Measurements from ENCODE around the gene ZNF778.
"Not testable (repeated sequence)": the region's sequence is repeated elsewhere in the genome, so short reads cannot be mapped to it uniquely, and the experiment has no call there.

Gene ZNF778

GRCh38 chr16:89264800-89265550 lies 47.5 kb downstream of the ZNF778 start:
- Histone ChIP-seq H3K36me3 (ENCODE audit: insufficient read depth, low read length) (peaks cover 6% of the 10 kb centered on the region; the same call in 1 of the 2 replicates), H3K4me3 (ENCODE audit: low read length, poor library complexity, severe bottlenecking) (no peak overlapping the region), H3K79me2 (ENCODE audit: insufficient read depth, low read length) (no peaks in the 10 kb centered on the region), H4K20me1 (ENCODE audit: insufficient read depth, low read length, poor library complexity, severe bottlenecking) (no peaks in the 10 kb centered on the region), H3K4me1 (ENCODE audit: insufficient read depth, low read length, poor library complexity, severe bottlenecking) (no peaks in the 10 kb centered on the region), H3K27me3 (ENCODE audit: insufficient read depth, low read length, poor library complexity, severe bottlenecking) (no peaks in the 10 kb centered on the region), H3F3A (ENCODE audit: low read depth) (no peaks in the 10 kb centered on the region), H3K4me2 (ENCODE audit: low read depth, low read length, poor library complexity, severe bottlenecking) (no peak overlapping the region), H3K9ac (ENCODE audit: low read depth, low read length, poor library complexity, severe bottlenecking) (no peak overlapping the region), H3K9me2 (replicated peaks; ENCODE audit: low read depth, low read length) (no peaks in the 10 kb centered on the region), H3K9me3 (ENCODE audit: insufficient read depth, low read depth, low read length) (no peaks in the 10 kb centered on the region), H2AFZ (ENCODE audit: low read length) (no peak overlapping the region)
- TF ChIP-seq EZH2phosphoT487 (IDR thresholded peaks at IDR 0.05; ENCODE audit: borderline replicate concordance) (no peak), CTCF (conservative IDR thresholded peaks at IDR 0.05; ENCODE audit: low read length) (no peak)

- Histone ChIP-seq H3K4me3 (ENCODE audit: low read length, poor library complexity, severe bottlenecking) (no peak overlapping the region), H3K4me1 (ENCODE audit: insufficient read depth, low read length, poor library complexity, severe bottlenecking) (no peaks in the 10 kb centered on the region), H3K4me2 (ENCODE audit: low read depth, low read length, poor library complexity, severe bottlenecking) (no peak overlapping the region), H3K9me2 (replicated peaks; ENCODE audit: low read depth, low read length) (no peaks in the 10 kb centered on the region), H2AFZ (ENCODE audit: low read length) (no peak overlapping the region), H3K9ac (ENCODE audit: low read depth, low read length, poor library complexity, severe bottlenecking) (no peak overlapping the region), H3K36me3 (ENCODE audit: insufficient read depth, low read length) (peaks cover 6% of the 10 kb centered on the region; the same call in 1 of the 2 replicates), H3K9me3 (ENCODE audit: insufficient read depth, low read depth, low read length) (no peaks in the 10 kb centered on the region), H3F3A (ENCODE audit: low read depth) (no peaks in the 10 kb centered on the region), H3K27me3 (ENCODE audit: insufficient read depth, low read length, poor library complexity, severe bottlenecking) (no peaks in the 10 kb centered on the region), H3K79me2 (ENCODE audit: insufficient read depth, low read length) (no peaks in the 10 kb centered on the region), H4K20me1 (ENCODE audit: insufficient read depth, low read length, poor library complexity, severe bottlenecking) (no peaks in the 10 kb centered on the region)
- TF ChIP-seq EZH2phosphoT487 (IDR thresholded peaks at IDR 0.05; ENCODE audit: borderline replicate concordance) (no peak), CTCF (conservative IDR thresholded peaks at IDR 0.05; ENCODE audit: low read length) (no peak)
Observed at GRCh38 chr16:89265647-89266046, 48.1 kb downstream of the ZNF778 start.

- Histone ChIP-seq H3K4me3 (ENCODE audit: low read length, poor library complexity, severe bottlenecking) (no peak overlapping the region), H3K9me3 (ENCODE audit: insufficient read depth, low read depth, low read length) (no peaks in the 10 kb centered on the region), H3F3A (ENCODE audit: low read depth) (no peaks in the 10 kb centered on the region), H3K9ac (ENCODE audit: low read depth, low read length, poor library complexity, severe bottlenecking) (no peak overlapping the region), H3K4me2 (ENCODE audit: low read depth, low read length, poor library complexity, severe bottlenecking) (no peak overlapping the region), H3K9me2 (replicated peaks; ENCODE audit: low read depth, low read length) (no peaks in the 10 kb centered on the region), H2AFZ (ENCODE audit: low read length) (no peak overlapping the region), H3K36me3 (ENCODE audit: insufficient read depth, low read length) (peaks cover 6% of the 10 kb centered on the region; the same call in 1 of the 2 replicates), H3K79me2 (ENCODE audit: insufficient read depth, low read length) (no peaks in the 10 kb centered on the region), H3K27me3 (ENCODE audit: insufficient read depth, low read length, poor library complexity, severe bottlenecking) (no peaks in the 10 kb centered on the region), H4K20me1 (ENCODE audit: insufficient read depth, low read length, poor library complexity, severe bottlenecking) (no peaks in the 10 kb centered on the region), H3K4me1 (ENCODE audit: insufficient read depth, low read length, poor library complexity, severe bottlenecking) (no peaks in the 10 kb centered on the region)
- TF ChIP-seq CTCF (conservative IDR thresholded peaks at IDR 0.05; ENCODE audit: low read length) (no peak), EZH2phosphoT487 (IDR thresholded peaks at IDR 0.05; ENCODE audit: borderline replicate concordance) (no peak)
Observed at GRCh38 chr16:89266521-89267134, 49.1 kb downstream of the ZNF778 start.

- H3K36me3 ChIP-seq (ENCODE audit: insufficient read depth, low read length); H4K20me1 ChIP-seq (ENCODE audit: insufficient read depth, low read length, poor library complexity, severe bottlenecking); H3K9me2 ChIP-seq (replicated peaks; ENCODE audit: low read depth, low read length); H3K27me3 ChIP-seq (ENCODE audit: insufficient read depth, low read length, poor library complexity, severe bottlenecking); H3K4me1 ChIP-seq (ENCODE audit: insufficient read depth, low read length, poor library complexity, severe bottlenecking); H3K9me3 ChIP-seq (ENCODE audit: insufficient read depth, low read depth, low read length); H3K4me3 ChIP-seq (ENCODE audit: low read length, poor library complexity, severe bottlenecking); H3K4me2 ChIP-seq (ENCODE audit: low read depth, low read length, poor library complexity, severe bottlenecking); H3K79me2 ChIP-seq (ENCODE audit: insufficient read depth, low read length); H3F3A ChIP-seq (ENCODE audit: low read depth); H3K9ac ChIP-seq (ENCODE audit: low read depth, low read length, poor library complexity, severe bottlenecking); H2AFZ ChIP-seq (ENCODE audit: low read length): not testable (repeated sequence)
Observed at GRCh38 chr16:89267746-89268145, 50.2 kb downstream of the ZNF778 start.
